ENCODE results near the gene NAP1L4.

DNA sequence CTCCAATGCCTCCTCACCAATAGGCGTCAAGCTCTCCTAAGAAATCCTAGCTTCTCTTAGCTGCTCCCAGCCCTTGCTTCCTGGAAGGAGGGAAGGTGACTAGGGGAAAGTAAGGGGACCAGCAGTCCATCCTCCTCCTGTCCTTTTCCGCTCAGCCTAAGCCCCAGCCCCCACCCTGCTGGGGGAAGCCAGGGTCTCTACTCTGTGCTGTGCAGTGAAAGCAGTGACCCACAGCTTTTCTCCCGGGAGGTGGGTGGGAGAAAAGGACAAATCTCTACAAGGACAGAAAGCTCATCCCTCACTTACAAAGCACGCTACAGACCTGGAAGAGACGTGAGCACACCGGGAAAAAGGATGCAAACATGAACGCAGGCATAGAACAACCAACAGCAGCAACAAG lies 32.0 kb downstream of the NAP1L4 start:
- no peak for TF ChIP-seq EP300 (IDR thresholded peaks at IDR 0.05)
- no peak for TF ChIP-seq POLR2A (IDR thresholded peaks at IDR 0.05; ENCODE audit: low read depth)
- TF ChIP-seq, protein P1, sequence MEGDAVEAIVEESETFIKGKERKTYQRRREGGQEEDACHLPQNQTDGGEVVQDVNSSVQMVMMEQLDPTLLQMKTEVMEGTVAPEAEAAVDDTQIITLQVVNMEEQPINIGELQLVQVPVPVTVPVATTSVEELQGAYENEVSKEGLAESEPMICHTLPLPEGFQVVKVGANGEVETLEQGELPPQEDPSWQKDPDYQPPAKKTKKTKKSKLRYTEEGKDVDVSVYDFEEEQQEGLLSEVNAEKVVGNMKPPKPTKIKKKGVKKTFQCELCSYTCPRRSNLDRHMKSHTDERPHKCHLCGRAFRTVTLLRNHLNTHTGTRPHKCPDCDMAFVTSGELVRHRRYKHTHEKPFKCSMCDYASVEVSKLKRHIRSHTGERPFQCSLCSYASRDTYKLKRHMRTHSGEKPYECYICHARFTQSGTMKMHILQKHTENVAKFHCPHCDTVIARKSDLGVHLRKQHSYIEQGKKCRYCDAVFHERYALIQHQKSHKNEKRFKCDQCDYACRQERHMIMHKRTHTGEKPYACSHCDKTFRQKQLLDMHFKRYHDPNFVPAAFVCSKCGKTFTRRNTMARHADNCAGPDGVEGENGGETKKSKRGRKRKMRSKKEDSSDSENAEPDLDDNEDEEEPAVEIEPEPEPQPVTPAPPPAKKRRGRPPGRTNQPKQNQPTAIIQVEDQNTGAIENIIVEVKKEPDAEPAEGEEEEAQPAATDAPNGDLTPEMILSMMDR (IDR thresholded peaks at IDR 0.05): no peak
